Lung (tissue), 12 donors: Measurements from ENCODE around the gene PROM1. TPM values are rescaled to one million over a fixed set of nuclear protein-coding genes. Genes with fewer than 3 reads are reported as not detected.

Source experiments
- ATAC-seq: fragments of 200-7000 bp; cut with Tn5 transposase; one replicate; pipeline ENCODE4 v1.9.1; 2020; ENCODE audit warnings: moderate number of reproducible peaks; ENCODE audit not compliant: insufficient read depth, low FRiP score
- DNase-seq, 3 donors: peaks; one replicate each; pipeline ENCODE4 v3.0.0-alpha.2; 2013 to 2017
- H3K27ac ChIP-seq, 2 donors: one replicate each; pipeline ENCODE4 v1.5.1; 2013; ENCODE audit warnings: mild to moderate bottlenecking in 2 of 2, moderate library complexity in 2 of 2, control low read depth in 1 of 2, inconsistent platforms in 1 of 2, low read depth in 1 of 2, low read length in 1 of 2
- H3K27me3 ChIP-seq, 3 donors: one replicate each; pipeline ENCODE4 v1.5.1; 2013; ENCODE audit warnings: low read length in 2 of 3; ENCODE audit not compliant: control insufficient read depth in 3 of 3, insufficient read depth in 3 of 3
- H3K36me3 ChIP-seq, 4 donors: one replicate each; pipeline ENCODE4 v1.5.1; 2013; ENCODE audit warnings: low read length in 4 of 4, mild to moderate bottlenecking in 1 of 4, moderate library complexity in 1 of 4; ENCODE audit not compliant: control insufficient read depth in 4 of 4, insufficient read depth in 4 of 4
- H3K4me1 ChIP-seq, 5 donors: one replicate each; pipeline ENCODE4 v1.5.1; 2013; ENCODE audit warnings: low read length in 5 of 5, mild to moderate bottlenecking in 2 of 5, moderate library complexity in 1 of 5; ENCODE audit not compliant: control insufficient read depth in 5 of 5, insufficient read depth in 5 of 5
- H3K4me3 ChIP-seq: one replicate; pipeline ENCODE4 v1.5.1; 2013; ENCODE audit warnings: mild to moderate bottlenecking, control low read depth, moderate library complexity
- H3K9ac ChIP-seq, 2 donors: one replicate each; pipeline ENCODE4 v1.5.1; 2013; ENCODE audit warnings: low read length in 2 of 2, control low read depth in 1 of 2; ENCODE audit not compliant: insufficient read depth in 1 of 2
- H3K9me3 ChIP-seq, 4 donors: one replicate each; pipeline ENCODE4 v1.5.1; 2013; ENCODE audit warnings: low read length in 3 of 4, mild to moderate bottlenecking in 1 of 4, moderate library complexity in 1 of 4; ENCODE audit not compliant: control insufficient read depth in 4 of 4, insufficient read depth in 3 of 4
- WGBS, 2 donors: extraction: QIAGEN DNeasy Blood & Tissue Kit; methylation state at CpG; one replicate each; pipeline ENCODE4 v1.1.7; 2013; 5-methylcytosine and 5-hydroxymethylcytosine counted together
- polyA plus RNA-seq, 2 donors: library from polyadenylated mRNA; stranded (reverse); fragments of 200-250 nt; gene quantifications; one replicate each; pipeline ENCODE4 v1.2.1, GENCODE V29; 2013
- total RNA-seq, 2 donors: library from RNA; depleted of rRNA in 1 of 2; stranded (reverse); fragments of >200 nt in 1 of 2; gene quantifications; one replicate each; pipeline ENCODE4 v1.2.1, GENCODE V29; 2014 to 2021
- TF ChIP-seq, protein P1 (sequence below): IDR thresholded peaks from 2 replicates; pipeline ENCODE4 v1.5.1; 2012; ENCODE audit warnings: mild to moderate bottlenecking; ENCODE audit errors: control extremely low read depth, extremely low read depth
- donor health status: control.
- donor health status: control.
- donor health status: Bipolar disorder and iron deficiency.
- donor health status: healthy.
- donor health status: DM: yes; HTN: yes; CAD: no.

The PROM1 gene
- total and polyA plus RNA-seq, 4 donors = 6.7 to 49.5 (median 27.6) TPM

DNA sequence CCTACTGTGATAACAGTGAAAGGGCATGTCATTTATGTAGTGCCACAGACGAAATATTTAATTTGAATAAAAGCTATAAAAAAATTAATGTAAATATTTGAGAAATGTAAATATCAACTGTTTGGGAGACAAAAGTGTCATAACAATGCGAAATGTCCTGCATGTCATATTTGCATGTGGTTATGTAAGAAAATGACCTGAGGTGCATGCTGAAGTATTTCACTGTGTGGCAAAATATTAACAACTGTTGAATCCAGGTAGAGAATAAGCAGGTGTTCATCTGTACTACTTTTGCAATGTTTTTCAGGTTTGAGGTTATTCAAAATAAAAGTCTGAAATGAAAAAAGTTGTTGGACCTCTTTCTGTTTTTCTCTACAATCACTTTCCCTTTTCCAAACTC lies 30.9 kb downstream of the PROM1 start:
- Histone ChIP-seq H3K27ac (no peak overlapping the region), H3K9ac (no peak overlapping the region), H3K4me3 (no peak overlapping the region), H3K9me3 (no peaks in the 10 kb centered on the region), H3K27me3 (peaks cover 0 to 32% (median 0%) of the 10 kb centered on the region in 3 donors), H3K36me3 (no peaks in the 10 kb centered on the region), H3K4me1 (peaks cover 4 to 26% (median 21%) of the 10 kb centered on the region in 5 donors)
- no peak for DNase-seq
- TF ChIP-seq, protein P1, sequence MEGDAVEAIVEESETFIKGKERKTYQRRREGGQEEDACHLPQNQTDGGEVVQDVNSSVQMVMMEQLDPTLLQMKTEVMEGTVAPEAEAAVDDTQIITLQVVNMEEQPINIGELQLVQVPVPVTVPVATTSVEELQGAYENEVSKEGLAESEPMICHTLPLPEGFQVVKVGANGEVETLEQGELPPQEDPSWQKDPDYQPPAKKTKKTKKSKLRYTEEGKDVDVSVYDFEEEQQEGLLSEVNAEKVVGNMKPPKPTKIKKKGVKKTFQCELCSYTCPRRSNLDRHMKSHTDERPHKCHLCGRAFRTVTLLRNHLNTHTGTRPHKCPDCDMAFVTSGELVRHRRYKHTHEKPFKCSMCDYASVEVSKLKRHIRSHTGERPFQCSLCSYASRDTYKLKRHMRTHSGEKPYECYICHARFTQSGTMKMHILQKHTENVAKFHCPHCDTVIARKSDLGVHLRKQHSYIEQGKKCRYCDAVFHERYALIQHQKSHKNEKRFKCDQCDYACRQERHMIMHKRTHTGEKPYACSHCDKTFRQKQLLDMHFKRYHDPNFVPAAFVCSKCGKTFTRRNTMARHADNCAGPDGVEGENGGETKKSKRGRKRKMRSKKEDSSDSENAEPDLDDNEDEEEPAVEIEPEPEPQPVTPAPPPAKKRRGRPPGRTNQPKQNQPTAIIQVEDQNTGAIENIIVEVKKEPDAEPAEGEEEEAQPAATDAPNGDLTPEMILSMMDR = no peak
- ATAC-seq = no peak
- WGBS, 2 donors = 74 to 75% methylated on average over 2 of the region's 2 CpGs

GRCh38 chr4:16051980-16052379 lies 31.8 kb downstream of the PROM1 start:
- H3K9ac ChIP-seq = no peak overlapping the region
- H3K4me3 ChIP-seq = no peak overlapping the region
- no peaks in the 10 kb centered on the region for H3K9me3 ChIP-seq
- no peak for DNase-seq
- H3K27ac ChIP-seq = no peak overlapping the region
- TF ChIP-seq, protein P1 = no peak
- H3K27me3 ChIP-seq = peaks cover 0 to 37% (median 0%) of the 10 kb centered on the region in 3 donors
- H3K4me1 ChIP-seq = peaks cover 2 to 20% (median 14%) of the 10 kb centered on the region in 5 donors
- no peaks in the 10 kb centered on the region for H3K36me3 ChIP-seq
- WGBS, 2 donors = 94 to 95% methylated on average over 5 of the region's 5 CpGs
- ATAC-seq = no peak

DNA sequence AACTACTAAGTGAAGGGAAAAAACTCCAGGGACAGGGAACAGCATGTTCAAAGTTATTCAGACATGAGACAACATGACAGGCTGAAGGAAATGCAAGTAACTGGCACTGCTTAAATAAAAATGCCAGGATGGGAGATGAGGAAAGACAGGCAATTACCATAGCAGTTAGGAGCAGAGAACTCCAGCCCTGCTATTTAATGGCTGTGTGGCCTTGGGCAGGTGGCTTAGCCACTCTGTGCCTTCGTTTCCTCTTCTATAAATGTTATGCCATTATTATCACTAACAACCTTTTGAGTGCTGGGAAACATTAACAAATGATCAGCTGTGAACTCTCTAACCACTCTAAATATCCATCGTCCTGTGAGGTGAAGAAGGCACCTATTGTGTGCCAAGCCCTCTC lies 32.7 kb downstream of the PROM1 start:
- Histone ChIP-seq H3K4me3 (no peak overlapping the region), H3K9me3 (no peaks in the 10 kb centered on the region), H3K36me3 (no peaks in the 10 kb centered on the region), H3K9ac (no peak overlapping the region), H3K27ac (no peak overlapping the region), H3K27me3 (peaks cover 0 to 43% (median 0%) of the 10 kb centered on the region in 3 donors), H3K4me1 (peaks cover 0 to 12% (median 6%) of the 10 kb centered on the region in 5 donors)
- no peak for DNase-seq
- TF ChIP-seq, protein P1 = no peak
- no peak for ATAC-seq
- WGBS, 2 donors = 90 to 92% methylated on average over 2 of the region's 2 CpGs

- WGBS, 2 donors = 63 to 80% methylated on average over 1 of the region's 1 CpG
- DNase-seq = no peak
- no peak overlapping the region for H3K27ac ChIP-seq
- no peaks in the 10 kb centered on the region for H3K36me3 ChIP-seq
- no peak overlapping the region for H3K9ac ChIP-seq
- H3K9me3 ChIP-seq = no peaks in the 10 kb centered on the region
- no peak for ATAC-seq
- H3K4me1 ChIP-seq = peaks cover 0 to 7% (median 1%) of the 10 kb centered on the region in 5 donors
- TF ChIP-seq, protein P1 = no peak
- H3K4me3 ChIP-seq = no peak overlapping the region
- H3K27me3 ChIP-seq = peaks cover 0 to 44% (median 0%) of the 10 kb centered on the region in 3 donors
Measured at GRCh38 chr4:16050669-16051068, 33.2 kb downstream of the PROM1 start.
